ENCODE results near the gene NBEAL2.

The NBEAL2 gene, protein sequence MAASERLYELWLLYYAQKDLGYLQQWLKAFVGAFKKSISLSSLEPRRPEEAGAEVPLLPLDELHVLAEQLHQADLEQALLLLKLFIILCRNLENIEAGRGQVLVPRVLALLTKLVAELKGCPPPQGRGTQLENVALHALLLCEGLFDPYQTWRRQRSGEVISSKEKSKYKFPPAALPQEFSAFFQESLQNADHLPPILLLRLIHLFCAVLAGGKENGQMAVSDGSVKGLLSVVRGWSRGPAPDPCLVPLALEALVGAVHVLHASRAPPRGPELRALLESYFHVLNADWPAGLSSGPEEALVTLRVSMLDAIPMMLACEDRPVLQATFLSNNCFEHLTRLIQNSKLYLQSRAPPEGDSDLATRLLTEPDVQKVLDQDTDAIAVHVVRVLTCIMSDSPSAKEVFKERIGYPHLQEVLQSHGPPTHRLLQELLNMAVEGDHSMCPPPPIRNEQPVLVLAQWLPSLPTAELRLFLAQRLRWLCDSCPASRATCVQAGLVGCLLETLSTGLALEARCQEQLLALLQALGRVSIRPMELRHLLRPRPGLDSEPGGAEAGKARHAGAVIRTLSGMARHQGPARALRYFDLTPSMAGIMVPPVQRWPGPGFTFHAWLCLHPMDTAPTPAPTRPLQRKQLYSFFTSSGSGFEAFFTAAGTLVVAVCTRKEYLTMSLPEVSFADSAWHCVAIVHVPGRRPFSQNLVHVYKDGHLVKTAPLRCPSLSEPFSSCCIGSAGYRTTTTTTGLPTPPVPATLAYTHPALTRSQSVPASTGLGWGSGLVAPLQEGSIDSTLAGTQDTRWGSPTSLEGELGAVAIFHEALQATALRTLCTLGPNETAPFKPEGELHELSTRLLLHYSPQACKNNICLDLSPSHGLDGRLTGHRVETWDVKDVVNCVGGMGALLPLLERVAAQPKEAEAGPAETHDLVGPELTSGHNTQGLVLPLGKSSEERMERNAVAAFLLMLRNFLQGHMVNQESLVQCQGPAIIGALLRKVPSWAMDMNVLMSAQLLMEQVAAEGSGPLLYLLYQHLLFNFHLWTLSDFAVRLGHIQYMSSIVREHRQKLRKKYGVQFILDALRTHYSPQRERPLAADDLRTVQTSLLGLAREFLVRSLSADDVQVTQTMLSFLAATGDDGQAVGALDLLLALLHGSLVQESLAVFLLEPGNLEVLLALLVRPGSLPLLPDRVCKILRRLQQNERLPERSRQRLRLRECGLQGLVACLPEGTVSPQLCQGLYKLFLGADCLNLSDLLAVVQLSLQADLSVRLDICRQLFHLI (N-terminal part only)

DNA sequence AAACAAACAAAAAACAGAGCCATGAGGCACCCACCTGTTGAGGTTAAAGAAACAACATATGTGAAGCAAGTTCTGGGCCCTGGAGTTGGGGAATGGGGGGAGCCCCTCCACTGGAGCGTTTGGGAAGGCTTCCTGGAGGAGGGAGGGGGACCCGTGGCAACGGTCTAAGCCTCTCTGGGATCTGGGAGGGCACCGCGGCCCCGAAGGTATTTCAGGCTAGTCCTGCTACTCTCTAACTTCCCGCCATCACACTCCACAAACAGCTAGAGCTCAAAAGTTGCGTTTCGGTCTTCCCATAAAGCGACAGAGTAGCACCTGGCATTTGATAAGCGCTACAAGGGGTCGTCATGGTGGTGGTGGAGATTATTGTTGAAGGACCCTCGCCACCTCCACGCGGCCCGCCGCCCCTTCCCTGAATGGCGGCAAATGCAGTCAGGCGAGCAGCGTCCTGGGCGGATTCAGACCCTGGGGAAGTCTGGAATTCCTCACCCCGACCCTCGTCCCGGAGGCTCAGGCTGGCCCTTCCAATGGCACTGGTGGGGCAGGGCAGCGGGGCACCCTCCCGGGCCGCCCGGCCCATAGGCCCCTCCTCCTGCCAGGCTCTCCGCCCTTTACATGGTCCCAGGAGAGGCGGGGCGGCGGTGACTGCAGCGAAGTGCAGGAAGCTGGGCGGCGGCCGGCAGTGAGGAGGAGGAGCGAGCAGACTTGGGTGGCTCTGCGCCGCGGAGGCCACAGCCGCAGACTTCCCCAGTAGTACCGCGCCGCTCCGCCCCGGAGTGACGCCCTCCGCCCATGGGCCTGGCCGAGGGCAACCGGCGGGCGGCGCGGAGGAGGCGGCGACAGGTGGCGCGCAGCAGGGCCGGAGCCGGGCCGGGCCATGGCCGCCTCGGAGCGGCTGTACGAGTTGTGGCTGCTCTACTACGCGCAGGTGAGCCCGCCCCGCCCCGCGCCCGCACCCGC, at the start of gene NBEAL2:
Gene NBEAL2, plus strand, starts transcription at position 682 of the 960 bp plus-strand sequence. Its CDS starts 196 bp downstream, at position 878.
- peak; percentile 84 to 91 (median 89) for DNase-seq (ENCODE audit: low read depth in 2 of 3, low spot score in 2 of 3)

DNA sequence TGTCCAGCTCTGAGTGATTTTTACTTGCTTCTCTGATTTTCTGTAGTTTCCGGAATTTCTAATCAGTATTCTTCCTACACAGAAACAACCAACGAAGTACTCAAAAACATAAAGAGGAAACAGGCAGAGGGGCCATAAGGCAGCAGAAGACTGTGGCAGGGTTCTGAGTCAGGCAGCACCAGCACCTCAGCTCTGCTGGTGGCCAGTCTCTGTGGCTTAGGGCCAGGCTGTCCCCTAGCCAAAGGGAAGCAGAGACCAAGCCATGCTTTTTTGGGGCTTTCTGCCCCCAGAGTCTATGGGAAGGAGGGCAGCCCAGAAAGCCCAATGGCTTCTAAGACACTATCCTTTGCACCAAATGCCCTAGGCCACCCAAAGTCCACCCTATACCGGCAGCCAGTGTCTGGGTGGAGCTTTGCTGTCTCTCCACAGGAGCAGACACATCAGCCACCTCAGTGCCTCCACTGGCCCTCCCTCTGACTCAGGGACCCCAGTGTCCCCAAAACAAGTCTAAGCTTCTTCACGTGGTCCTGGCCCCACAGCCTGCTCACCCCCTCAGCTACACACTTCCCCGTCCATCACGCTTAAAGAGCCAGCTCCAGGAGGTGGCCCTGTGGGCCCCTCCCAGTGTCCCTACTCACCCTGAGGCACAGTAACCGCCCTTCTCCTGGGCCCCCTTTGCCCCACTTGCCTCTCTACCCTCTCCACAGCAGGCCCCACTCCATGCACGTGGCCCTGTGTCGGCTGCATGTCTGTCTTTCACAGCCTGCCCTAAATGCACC, 49.1 kb upstream of the NBEAL2 start:
- no peak for DNase-seq (ENCODE audit: low read depth in 2 of 3, low spot score in 2 of 3)

DNA sequence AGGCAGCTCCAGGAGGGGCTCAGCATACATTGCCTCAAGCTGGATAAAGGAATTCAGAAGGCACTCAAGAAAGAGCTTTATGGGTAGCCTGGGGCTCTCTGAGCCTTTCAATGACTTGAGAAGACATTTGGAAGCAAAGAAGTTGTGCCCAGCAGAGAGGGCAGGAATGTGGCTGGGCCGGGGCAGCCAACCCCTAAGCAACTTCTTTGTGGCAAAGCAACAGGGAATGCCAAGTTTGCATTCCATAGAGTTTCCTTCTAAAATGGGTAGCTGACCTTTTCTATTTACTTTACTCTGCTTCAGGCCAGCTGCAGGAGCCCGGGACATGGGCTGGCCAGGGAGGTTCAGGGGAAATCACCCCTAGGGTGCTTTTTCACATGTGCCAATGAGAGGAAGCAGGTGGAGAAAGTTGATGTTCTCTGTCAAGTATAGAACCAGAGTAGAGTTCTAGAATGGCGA, 48.5 kb upstream of the NBEAL2 start:
- DNase-seq (ENCODE audit: low read depth in 2 of 3, low spot score in 2 of 3) = no peak

DNA sequence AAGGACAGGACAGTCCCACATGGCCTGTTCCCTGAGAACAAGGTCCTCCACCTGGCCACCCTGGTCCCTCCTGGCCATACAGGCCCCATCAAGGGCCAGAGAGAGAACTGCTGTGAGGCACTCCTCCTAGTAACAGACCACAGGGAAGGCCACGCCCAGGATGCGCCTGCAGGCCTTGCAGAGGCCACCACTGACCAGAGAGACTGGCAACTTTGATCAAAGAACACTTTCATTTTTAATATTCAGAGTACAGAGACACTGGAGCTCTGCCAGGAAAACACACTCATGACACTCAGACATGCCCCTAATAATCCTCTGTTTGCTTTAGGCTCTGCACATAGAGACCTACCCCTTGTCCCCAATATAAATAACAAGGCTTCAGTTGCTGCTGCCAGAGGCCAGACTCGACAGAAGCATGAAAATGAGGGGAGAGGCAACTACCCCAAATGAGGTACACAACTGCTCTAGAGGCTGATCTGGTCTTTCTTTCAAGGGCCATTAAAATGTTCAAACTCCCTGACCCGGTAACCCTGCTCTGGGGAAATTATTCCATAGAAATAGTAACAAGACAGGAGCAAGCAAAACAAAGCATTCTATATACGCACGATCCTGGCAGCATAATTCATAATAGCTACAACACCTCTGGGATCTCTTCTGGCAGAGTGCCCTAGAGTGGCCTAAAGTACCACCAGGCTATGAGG, 47.7 kb upstream of the NBEAL2 start:
- no peak for DNase-seq (ENCODE audit: low read depth in 2 of 3, low spot score in 2 of 3)

DNA sequence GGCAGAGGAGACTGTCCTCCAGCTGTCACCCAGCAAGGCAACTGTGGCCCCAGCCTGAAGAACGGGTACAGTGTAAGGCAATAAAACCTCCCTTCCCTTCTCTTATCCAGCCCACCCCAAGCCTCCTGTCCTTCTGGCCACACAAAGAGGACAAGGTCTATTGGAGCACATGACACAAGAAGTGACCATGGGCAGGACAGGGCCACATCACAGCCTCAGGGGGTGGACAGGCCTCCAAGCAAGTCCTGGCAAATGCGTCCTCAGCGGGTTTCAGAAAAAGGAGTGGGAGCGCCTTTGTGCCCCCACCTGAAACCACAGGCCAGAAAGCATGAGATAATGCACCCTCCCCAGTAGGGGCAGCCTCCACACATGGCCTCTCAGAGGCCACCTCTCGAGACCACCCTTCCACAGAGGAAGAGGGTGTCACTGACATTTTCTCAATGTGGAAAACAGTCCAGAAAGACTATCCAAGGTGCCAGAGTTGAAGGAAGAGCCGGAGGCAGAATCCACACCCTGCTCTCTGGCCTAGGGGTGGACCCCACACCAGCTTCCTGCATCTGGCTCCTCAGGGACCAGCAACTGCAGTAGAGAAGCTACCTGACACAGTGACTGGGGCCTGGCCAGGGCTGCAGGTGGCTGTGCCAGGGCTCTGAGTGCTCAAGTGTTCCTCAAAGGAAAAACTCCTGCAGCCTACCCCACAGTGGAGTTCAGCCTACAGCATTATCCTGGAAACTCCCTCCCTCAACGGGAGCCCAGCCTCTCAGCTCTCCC, 46.8 kb upstream of the NBEAL2 start:
- no peak for DNase-seq (ENCODE audit: low read depth in 2 of 3, low spot score in 2 of 3)

DNA sequence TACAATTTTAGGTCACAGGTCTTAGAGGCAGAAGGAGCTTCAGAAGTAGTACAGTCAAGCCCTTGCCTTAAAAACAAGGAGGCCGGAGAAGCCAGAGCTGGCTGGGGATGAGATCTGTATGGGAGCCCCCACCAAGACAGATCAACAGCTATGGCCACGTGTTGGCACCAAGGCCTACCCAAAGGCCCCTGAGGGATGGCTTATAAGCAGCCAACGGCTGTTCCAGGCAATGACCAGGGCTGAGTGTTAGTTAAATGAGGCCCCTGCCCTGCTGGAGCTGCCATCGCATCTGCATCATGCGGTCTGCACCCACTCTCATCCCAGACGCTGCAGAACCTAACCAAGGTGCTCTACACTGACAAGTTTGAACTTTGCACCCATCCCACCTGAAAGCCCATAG, 46.2 kb upstream of the NBEAL2 start:
- DNase-seq (ENCODE audit: low read depth in 2 of 3, low spot score in 2 of 3) = no peak

DNA sequence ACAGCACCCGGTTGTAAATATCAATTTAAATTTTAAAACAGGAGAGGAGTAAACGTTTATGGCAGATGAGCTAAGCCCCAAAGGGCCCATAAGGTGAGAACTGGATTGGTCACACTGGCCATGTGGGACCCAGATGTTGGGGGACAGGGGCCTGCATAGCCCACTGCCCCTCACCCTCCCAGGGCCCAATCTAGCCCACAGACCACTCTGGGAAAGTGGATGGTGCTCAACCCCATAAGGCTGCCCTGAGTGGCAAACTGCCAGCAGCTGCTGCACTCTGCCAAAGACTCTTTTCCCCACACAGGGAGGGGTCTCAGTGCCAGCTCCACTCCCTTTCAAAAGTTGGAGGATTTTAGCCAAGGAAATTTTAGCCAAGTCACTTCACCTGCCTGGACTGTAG, 45.4 kb upstream of the NBEAL2 start:
- no peak for DNase-seq (ENCODE audit: low read depth in 2 of 3, low spot score in 2 of 3)

DNA sequence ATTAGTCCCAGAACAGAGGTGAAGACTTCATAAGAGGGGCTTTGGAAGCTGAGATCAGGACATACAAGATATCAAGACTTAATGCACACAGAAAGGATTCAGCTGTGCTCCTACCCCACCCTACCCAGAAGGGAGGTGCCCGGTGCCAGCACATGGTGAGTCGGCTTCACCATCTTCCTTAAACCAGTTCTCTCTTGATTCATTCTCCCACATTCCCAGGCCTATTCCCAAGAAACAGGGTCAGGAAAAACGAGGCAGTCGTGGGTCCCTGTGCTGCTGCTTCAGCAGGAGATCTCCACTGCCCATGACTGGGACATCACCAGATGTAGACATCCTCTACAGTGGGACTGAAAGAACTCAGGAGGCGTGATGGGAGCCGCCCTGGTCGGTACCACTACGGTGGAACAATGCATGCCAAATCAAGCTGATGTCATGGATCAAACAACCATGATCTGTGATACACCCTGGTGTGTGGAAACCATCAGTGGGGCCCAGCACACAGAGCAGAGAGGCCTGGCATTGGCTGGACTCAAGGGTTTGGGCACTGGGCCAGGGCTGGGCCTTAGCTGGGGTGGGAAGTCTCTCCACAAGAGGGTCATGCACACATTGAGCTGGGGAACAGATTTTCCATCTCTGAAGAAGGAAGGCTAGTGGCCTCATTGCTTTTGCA, 44.8 kb upstream of the NBEAL2 start:
- no peak for DNase-seq (ENCODE audit: low read depth in 2 of 3, low spot score in 2 of 3)

DNA sequence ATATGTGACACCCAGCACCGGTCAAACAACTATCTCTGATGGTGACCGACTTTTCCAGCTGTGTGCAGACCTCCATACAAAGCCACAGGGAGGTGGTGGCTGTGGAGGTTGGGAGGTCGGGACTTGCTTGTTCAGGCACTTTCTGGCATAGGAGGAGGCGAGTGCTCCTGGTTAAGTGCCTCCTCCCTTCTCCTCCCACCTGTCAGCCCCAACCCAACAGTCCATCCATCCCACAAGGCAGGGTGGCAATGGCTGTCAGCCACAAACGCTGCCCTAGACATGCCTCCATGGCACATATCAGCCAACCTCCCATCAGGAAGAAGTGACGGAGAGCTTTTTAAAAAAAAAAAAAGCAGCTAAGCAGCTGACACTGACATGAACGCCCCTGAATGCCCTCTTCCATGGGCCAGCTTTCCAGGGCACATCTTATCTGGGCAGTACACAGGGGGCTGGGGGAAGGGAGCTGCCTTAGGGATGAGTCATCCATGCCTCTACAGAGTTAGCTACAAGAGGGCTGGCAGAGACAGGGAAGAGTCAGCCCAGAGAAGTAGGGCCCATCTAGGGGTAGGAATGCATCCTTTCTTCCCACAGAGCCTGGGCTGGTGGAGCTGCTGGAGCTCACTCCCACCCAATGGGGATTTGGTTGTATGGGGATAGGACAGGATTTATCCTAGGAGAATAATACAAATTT, 44.2 kb upstream of the NBEAL2 start:
- DNase-seq (ENCODE audit: low read depth in 2 of 3, low spot score in 2 of 3) = no peak

DNA sequence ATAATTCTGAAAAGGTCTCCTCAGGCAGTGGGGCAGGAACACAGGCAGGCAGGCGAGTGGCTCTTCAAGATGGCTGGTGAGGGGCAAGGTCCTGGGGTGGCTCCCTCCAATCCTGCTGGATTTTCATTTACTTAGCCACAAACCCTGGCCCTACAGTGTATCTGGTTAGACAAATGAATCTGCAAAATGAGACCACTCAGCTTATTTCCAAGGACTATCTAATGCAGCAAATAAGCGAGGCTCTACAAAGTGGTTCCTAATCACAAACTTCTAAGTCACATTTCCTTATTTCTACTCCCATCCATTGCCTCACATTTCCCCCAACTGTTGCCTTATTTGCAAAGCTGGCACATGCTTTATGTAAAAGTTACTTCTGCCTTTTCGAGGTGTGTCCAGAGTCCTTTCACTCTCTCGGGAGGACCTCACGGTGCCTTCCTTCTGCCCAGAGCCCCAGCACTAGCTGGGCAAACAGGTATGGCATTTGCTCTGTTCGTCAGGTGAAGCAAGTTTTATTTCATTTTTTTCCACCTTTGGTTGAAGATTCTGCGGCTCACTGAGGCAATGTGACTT, 43.4 kb upstream of the NBEAL2 start:
- DNase-seq (ENCODE audit: low read depth in 2 of 3, low spot score in 2 of 3) = no peak

DNA sequence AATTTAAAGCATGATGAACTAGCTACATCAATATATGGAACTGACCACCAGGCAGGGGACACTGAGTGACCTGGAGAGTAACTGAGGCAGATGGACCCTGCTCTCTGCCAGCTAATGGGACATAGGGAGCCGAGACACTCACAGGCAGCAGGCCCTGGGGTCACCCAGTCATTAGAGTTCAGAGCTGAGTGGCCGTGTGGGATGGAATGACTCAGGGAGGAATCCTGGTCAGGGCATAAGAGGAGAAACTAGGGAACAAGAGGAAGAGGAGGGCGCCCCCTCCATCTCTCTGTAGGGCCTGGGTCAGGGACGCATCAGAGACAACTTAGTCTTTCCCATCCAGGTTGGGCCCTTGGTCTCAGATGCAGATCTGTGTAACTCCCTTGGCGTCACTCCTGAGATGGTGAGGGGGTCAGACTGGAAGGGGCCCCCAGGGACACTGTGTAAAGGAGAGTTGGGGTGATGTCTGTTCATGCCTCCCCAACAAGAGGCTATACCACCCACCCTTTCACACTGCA, 42.7 kb upstream of the NBEAL2 start:
- DNase-seq (ENCODE audit: low read depth in 2 of 3, low spot score in 2 of 3) = no peak

DNA sequence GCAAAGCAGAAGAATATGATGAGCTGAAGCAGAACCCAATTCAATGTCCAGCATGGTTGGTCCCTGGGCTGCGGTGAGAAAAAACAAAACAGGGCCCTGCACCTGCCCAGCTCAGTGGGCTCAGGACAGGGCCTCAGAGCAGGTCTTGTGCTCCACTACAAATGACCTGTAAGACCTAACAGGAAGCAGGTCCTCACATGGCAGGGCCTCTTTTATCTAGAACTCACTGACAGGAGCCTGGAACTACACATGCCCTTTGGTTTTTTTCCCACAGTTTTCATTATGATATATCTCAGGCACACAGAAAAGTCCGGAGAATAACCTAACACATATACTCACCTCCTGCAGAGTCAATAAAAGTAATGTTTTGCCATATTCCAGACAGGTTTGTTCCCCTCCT, 41.3 kb upstream of the NBEAL2 start:
- DNase-seq (ENCODE audit: low read depth in 2 of 3, low spot score in 2 of 3) = no peak

DNA sequence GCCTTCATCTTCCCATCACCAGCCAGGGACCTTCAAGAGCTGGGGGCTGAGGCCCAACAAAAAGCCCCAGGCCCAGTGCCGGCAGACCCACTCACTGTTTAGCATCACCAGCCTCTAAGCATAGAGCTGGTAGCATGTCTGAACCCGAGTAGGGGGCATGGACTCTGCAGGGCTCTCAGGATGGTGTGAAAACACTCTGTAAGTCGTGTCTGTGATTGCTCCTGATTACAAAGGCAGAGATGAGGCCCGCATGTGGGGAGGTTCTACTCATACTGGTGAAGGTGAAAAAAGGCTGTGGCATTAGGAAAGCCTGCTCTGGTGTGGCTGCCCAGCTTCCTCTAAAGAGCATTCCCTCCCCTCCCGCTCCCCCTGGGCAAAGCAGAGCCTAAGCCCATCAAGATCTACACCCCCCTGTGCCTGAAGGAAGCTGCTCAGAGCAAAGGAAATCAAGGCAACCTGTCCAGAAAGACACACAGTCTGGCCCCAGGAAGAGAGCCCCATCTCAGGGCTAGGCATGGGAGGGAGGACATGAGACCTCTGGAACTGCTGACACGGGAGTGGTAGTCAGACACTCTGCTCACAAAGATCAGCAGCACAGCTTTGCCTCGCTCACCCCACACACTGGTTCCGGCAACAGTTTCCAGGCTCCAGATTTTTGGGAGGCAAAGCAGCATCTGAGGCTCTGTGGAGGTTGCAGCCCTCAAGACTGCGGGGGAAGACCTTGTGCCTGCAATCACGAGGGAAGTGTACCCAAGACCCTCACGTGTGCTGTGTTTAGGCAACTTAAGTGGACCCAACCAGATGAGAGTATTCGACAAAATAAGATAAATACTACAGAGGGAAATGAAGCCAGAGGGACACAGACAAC, 39.7 kb upstream of the NBEAL2 start:
- no peak for DNase-seq (ENCODE audit: low read depth in 2 of 3, low spot score in 2 of 3)

DNA sequence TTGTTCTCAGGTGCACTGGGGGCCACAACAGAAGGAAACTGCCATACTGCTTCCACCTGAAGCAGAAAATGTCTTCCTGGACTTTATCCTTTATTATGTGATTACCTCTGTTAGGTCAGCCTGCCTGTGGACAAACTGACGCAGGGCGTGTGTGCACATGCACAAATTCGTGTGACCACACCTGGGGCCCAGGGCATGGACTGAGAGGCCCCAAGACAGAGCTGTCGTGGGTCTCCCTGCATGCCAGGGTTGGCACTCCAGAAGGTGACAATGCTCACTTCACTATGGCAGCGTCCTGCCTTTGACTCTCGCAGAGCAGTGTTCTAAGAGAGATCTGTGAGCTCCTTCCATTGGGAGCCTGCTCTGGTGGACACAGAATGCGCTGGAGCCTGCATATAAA, 37.4 kb upstream of the NBEAL2 start:
- no peak for DNase-seq (ENCODE audit: low read depth in 2 of 3, low spot score in 2 of 3)

DNA sequence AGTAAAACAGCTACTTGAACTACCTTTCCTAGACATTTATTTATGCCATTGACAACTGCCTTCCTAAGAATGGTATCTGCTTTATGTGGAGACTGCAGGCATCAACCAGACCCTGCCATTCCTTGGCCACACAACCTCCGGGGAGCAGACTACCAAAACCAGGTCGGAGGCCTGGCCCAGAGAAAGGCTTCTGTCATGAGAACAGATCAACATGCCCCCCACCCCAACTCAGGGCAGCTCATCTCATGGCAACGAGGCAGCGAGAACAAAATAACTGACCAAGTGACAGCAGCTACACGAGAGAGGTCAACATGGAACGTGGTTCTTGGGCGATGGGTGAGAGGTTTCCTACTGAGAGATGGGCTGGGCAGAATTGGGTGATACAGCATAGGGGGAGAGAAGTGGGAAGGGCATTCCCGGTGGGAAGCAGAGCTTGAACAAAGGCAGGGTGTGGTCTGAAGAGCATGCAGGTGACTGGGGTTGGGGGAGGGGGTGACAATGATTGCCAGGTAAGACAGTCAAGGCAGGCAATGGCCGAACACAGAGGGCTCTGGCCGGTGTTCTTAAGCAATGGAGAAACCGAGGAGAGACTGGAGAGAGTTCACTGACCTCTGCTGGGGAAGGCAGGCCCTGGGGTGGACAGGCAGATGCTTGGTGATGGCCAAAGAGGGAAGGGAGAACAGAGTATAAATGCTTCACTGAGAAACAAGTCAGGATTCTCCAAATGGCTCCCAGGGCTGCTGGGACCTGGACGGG, 36.8 kb upstream of the NBEAL2 start:
- no peak for DNase-seq (ENCODE audit: low read depth in 2 of 3, low spot score in 2 of 3)

Measured in activated CD8-positive, alpha-beta memory T cell treated with anti-CD3 and anti-CD28 coated beads for 48 hours (primary cell).